Activated CD8-positive, alpha-beta memory T cell treated with anti-CD3 and anti-CD28 coated beads, Interleukin-2, amount 50 U/mL, for 1 hour (primary cell): ENCODE data around the gene POGK.
"Not testable (repeated sequence)": the region's sequence is repeated elsewhere in the genome, so short reads cannot be mapped to it uniquely, and the experiment has no call there.

Experiments used
- DNase-seq: peaks from one replicate; pipeline ENCODE4 v3.0.0-alpha.2; 2020; ENCODE audit errors: extremely low read depth

Gene POGK

GRCh38 chr1:166855558-166855957 is 16.3 kb downstream of the POGK start:
- DNase-seq, result no peak

- no peak for DNase-seq
These were observed 18.7 kb downstream of the POGK start for GRCh38 chr1:166857995-166858394.

GRCh38 chr1:166858726-166859419 is 19.6 kb downstream of the POGK start:
- DNase-seq, result no peak

GRCh38 chr1:166859597-166859996 is 20.3 kb downstream of the POGK start:
- DNase-seq, result no peak

- no peak for DNase-seq
These were observed 26.7 kb downstream of the POGK start for GRCh38 chr1:166865926-166866325.

GRCh38 chr1:166868639-166869038 is 29.4 kb downstream of the POGK start:
- DNase-seq, result no peak

GRCh38 chr1:166869318-166870099 is 30.2 kb downstream of the POGK start:
- DNase-seq, result no peak

- DNase-seq, result no peak
These were observed 31.3 kb downstream of the POGK start for GRCh38 chr1:166870584-166870983.

- DNase-seq, result no peak
These were observed 35.2 kb downstream of the POGK start for GRCh38 chr1:166874464-166874863.

- DNase-seq, result no peak
These were observed 36.0 kb downstream of the POGK start for GRCh38 chr1:166875302-166875733.

- peak; percentile 97 for DNase-seq
These were observed 36.7 kb downstream of the POGK start, which contains the start of gene TADA1 for GRCh38 chr1:166875734-166876539. TADA1 (minus strand) TSS chr1:166876264; CDS start chr1:166876233, 31 bp downstream.

GRCh38 chr1:166876540-166876838 is 37.2 kb downstream of the POGK start:
- no peak for DNase-seq

- DNase-seq, result not testable (repeated sequence)
These were observed 39.1 kb downstream of the POGK start for GRCh38 chr1:166878173-166878917.

- DNase-seq, result no peak
These were observed 43.6 kb downstream of the POGK start for GRCh38 chr1:166882893-166883292.

GRCh38 chr1:166884040-166884642 is 44.9 kb downstream of the POGK start:
- DNase-seq, result no peak

- DNase-seq, result no peak
These were observed 45.7 kb downstream of the POGK start for GRCh38 chr1:166884971-166885370.

GRCh38 chr1:166888373-166889111 is 49.3 kb downstream of the POGK start:
- DNase-seq, result no peak

- no peak for DNase-seq
These were observed 50.5 kb downstream of the POGK start for GRCh38 chr1:166889776-166890175.

- DNase-seq, result no peak
These were observed 56.5 kb downstream of the POGK start for GRCh38 chr1:166895766-166896165.

- no peak for DNase-seq
These were observed 60.5 kb downstream of the POGK start for GRCh38 chr1:166899769-166900168.

- DNase-seq, result no peak
These were observed 61.7 kb downstream of the POGK start for GRCh38 chr1:166900987-166901386.
